ENCODE results near the gene DLG1. TPM values are rescaled to one million over a fixed set of nuclear protein-coding genes. Genes with fewer than 3 reads are reported as not detected.

The DLG1 gene
- total RNA-seq, 1 experiment from 2014 or later = 121 TPM

- intact Hi-C loops (cut with micrococcal nuclease) = no loop called here
- no peak for TF ChIP-seq CTCF (IDR thresholded peaks at IDR 0.05; ENCODE audit: unreplicated experiment)
- H3K4me3 Mint-ChIP-seq (ENCODE audit: unreplicated experiment) = no peak overlapping the region
- no peaks in the 10 kb centered on the region for H3K9me3 Mint-ChIP-seq (ENCODE audit: unreplicated experiment)
- DNase-seq (ENCODE audit: unreplicated experiment) = no peak
- no peaks in the 10 kb centered on the region for H3K36me3 Mint-ChIP-seq (ENCODE audit: insufficient read depth, unreplicated experiment)
- CTCF ChIA-PET = no interaction called here
- H3K27me3 Mint-ChIP-seq (ENCODE audit: insufficient read depth, unreplicated experiment) = no peaks in the 10 kb centered on the region
- POLR2A ChIA-PET = no interaction called here
- no peaks in the 10 kb centered on the region for H3K4me1 Mint-ChIP-seq (ENCODE audit: insufficient read depth, unreplicated experiment)
- BruUV-seq (replicated peaks) = no TSS peak
- no peak overlapping the region for H3K27ac Mint-ChIP-seq (ENCODE audit: low read depth, unreplicated experiment)
Observed at GRCh38 chr3:197343656-197344408, 45.4 kb upstream of the DLG1 start.

- Mint-ChIP-seq H3K27ac (ENCODE audit: low read depth, unreplicated experiment) (no peak overlapping the region), H3K4me1 (ENCODE audit: insufficient read depth, unreplicated experiment) (no peaks in the 10 kb centered on the region), H3K27me3 (ENCODE audit: insufficient read depth, unreplicated experiment) (no peaks in the 10 kb centered on the region), H3K36me3 (ENCODE audit: insufficient read depth, unreplicated experiment) (no peaks in the 10 kb centered on the region), H3K4me3 (ENCODE audit: unreplicated experiment) (no peak overlapping the region), H3K9me3 (ENCODE audit: unreplicated experiment) (no peaks in the 10 kb centered on the region)
- BruUV-seq (replicated peaks) = no TSS peak
- intact Hi-C loops (cut with micrococcal nuclease) = no loop called here
- CTCF ChIA-PET = no interaction called here
- no peak for TF ChIP-seq CTCF (IDR thresholded peaks at IDR 0.05; ENCODE audit: unreplicated experiment)
- no peak for DNase-seq (ENCODE audit: unreplicated experiment)
- POLR2A ChIA-PET = interaction anchor here (1.4 kb wide), 1 partner anchor 24 kb away, joined by 3 read pairs; no protein-coding TSS in a partner anchor
Observed at GRCh38 chr3:197343111-197343510, 44.7 kb upstream of the DLG1 start.

GRCh38 chr3:197340521-197340871 lies 42.1 kb upstream of the DLG1 start:
- no peak overlapping the region for H3K4me3 Mint-ChIP-seq (ENCODE audit: unreplicated experiment)
- intact Hi-C loops (cut with micrococcal nuclease) = no loop called here
- H3K36me3 Mint-ChIP-seq (ENCODE audit: insufficient read depth, unreplicated experiment) = no peaks in the 10 kb centered on the region
- H3K9me3 Mint-ChIP-seq (ENCODE audit: unreplicated experiment) = no peaks in the 10 kb centered on the region
- no peaks in the 10 kb centered on the region for H3K27me3 Mint-ChIP-seq (ENCODE audit: insufficient read depth, unreplicated experiment)
- TF ChIP-seq CTCF (IDR thresholded peaks at IDR 0.05; ENCODE audit: unreplicated experiment) = no peak
- POLR2A ChIA-PET = no interaction called here
- CTCF ChIA-PET = interaction anchor here (0.9 kb wide), 1 partner anchor 9 kb away, joined by 3 read pairs; no protein-coding TSS in a partner anchor
- H3K27ac Mint-ChIP-seq (ENCODE audit: low read depth, unreplicated experiment) = no peak overlapping the region
- H3K4me1 Mint-ChIP-seq (ENCODE audit: insufficient read depth, unreplicated experiment) = no peaks in the 10 kb centered on the region
- no TSS peak for BruUV-seq (replicated peaks)
- no peak for DNase-seq (ENCODE audit: unreplicated experiment)

GRCh38 chr3:197339841-197340520 lies 41.6 kb upstream of the DLG1 start:
- H3K27ac Mint-ChIP-seq (ENCODE audit: low read depth, unreplicated experiment) = no peak overlapping the region
- no peaks in the 10 kb centered on the region for H3K9me3 Mint-ChIP-seq (ENCODE audit: unreplicated experiment)
- no peaks in the 10 kb centered on the region for H3K36me3 Mint-ChIP-seq (ENCODE audit: insufficient read depth, unreplicated experiment)
- H3K27me3 Mint-ChIP-seq (ENCODE audit: insufficient read depth, unreplicated experiment) = no peaks in the 10 kb centered on the region
- TF ChIP-seq CTCF (IDR thresholded peaks at IDR 0.05; ENCODE audit: unreplicated experiment) = no peak
- no peak for DNase-seq (ENCODE audit: unreplicated experiment)
- no peaks in the 10 kb centered on the region for H3K4me1 Mint-ChIP-seq (ENCODE audit: insufficient read depth, unreplicated experiment)
- intact Hi-C loops (cut with micrococcal nuclease) = no loop called here
- CTCF ChIA-PET = no interaction called here
- BruUV-seq (replicated peaks) = no TSS peak
- POLR2A ChIA-PET = no interaction called here
- no peak overlapping the region for H3K4me3 Mint-ChIP-seq (ENCODE audit: unreplicated experiment)
